22Rv1 (cell line): Measurements from ENCODE around the gene TRIM10.

Experiments used
- CTCF ChIP-seq: fragments of 450-650 bp; IDR thresholded peaks from 2 replicates; pipeline ENCODE4 v1.5.1; 2017; ENCODE audit warnings: mild to moderate bottlenecking
- ZFX ChIP-seq: fragments of 450-650 bp; IDR thresholded peaks from 2 replicates; pipeline ENCODE4 v1.6.1; 2017; ENCODE audit warnings: antibody characterized with exemption, borderline replicate concordance

- TF ChIP-seq CTCF = no peak
- no peak for TF ChIP-seq ZFX
Measured at GRCh38 chr6:30156774-30157173, 4.2 kb downstream of the TRIM10 start.
